HG03280 (cell line): ENCODE data around the gene COL10A1.

Source experiments
- ATAC-seq: cut with Tn5 transposase; IDR thresholded peaks from one replicate; pipeline ENCODE4 v1.9.1; 2021; ENCODE audit warnings: mild to moderate bottlenecking, moderate library complexity; ENCODE audit not compliant: unreplicated experiment

Gene COL10A1

GRCh38 chr6:116126032-116126431, at the start of gene COL10A1:
Gene COL10A1 (minus strand): TSS chr6:116126132. CDS start chr6:116125492, 640 bp downstream.
- no peak for ATAC-seq

- no peak for ATAC-seq
These were observed 49.4 kb upstream of the COL10A1 start for GRCh38 chr6:116175344-116175743.

- no peak for ATAC-seq
These were observed 48.0 kb upstream of the COL10A1 start for GRCh38 chr6:116173928-116174327.

GRCh38 chr6:116170358-116171057, 44.6 kb upstream of the COL10A1 start:
- no peak for ATAC-seq

GRCh38 chr6:116169880-116170279, 43.9 kb upstream of the COL10A1 start:
- no peak for ATAC-seq

- no peak for ATAC-seq
These were observed 42.2 kb upstream of the COL10A1 start for GRCh38 chr6:116168148-116168547.

GRCh38 chr6:116166369-116166768, 40.4 kb upstream of the COL10A1 start:
- no peak for ATAC-seq

- ATAC-seq, result no peak
These were observed 39.7 kb upstream of the COL10A1 start for GRCh38 chr6:116165596-116165995.

- ATAC-seq, result no peak
These were observed 34.0 kb upstream of the COL10A1 start for GRCh38 chr6:116159782-116160524.

- ATAC-seq, result no peak
These were observed 32.7 kb upstream of the COL10A1 start for GRCh38 chr6:116158641-116159040.

GRCh38 chr6:116157391-116157790, 31.5 kb upstream of the COL10A1 start:
- ATAC-seq, result no peak

- no peak for ATAC-seq
These were observed 30.7 kb upstream of the COL10A1 start for GRCh38 chr6:116156405-116157326.

GRCh38 chr6:116154887-116155286, 29.0 kb upstream of the COL10A1 start:
- ATAC-seq, result no peak

- ATAC-seq, result no peak
These were observed 26.7 kb upstream of the COL10A1 start for GRCh38 chr6:116152620-116153019.

- no peak for ATAC-seq
These were observed 20.1 kb upstream of the COL10A1 start for GRCh38 chr6:116145803-116146675.

GRCh38 chr6:116144605-116145004, 18.7 kb upstream of the COL10A1 start:
- ATAC-seq, result no peak

- no peak for ATAC-seq
These were observed 14.0 kb upstream of the COL10A1 start for GRCh38 chr6:116139917-116140316.

GRCh38 chr6:116136933-116137340, 11.0 kb upstream of the COL10A1 start:
- ATAC-seq, result no peak

GRCh38 chr6:116136373-116136772, 10.4 kb upstream of the COL10A1 start:
- ATAC-seq, result no peak

GRCh38 chr6:116133453-116133852, 7.5 kb upstream of the COL10A1 start:
- ATAC-seq, result no peak
